ENCODE measurements around the gene MITF.
A peak's percentile ranks its signal among the peaks of the same experiment; 100 is the strongest.

Gene MITF

DNA sequence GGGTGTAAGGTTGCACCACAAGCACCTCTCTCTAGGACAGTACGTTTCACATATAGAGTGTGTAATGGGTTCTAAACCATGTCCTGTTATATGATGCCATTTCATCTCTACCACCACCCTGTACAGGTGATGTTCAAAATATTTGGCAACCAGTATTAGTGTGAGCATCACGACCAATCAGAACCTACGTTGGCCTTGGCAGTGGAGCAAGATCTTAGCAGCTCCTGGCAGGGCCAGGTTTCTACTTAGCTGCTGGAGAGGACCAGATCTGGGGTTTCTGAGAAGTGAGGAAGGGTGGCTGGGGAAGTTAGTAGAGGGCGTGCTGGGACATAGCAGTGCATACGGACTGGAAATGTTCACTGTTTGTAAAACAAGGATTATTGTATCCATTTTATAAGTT is 23.1 kb upstream of the MITF start:
- no peak for TF ChIP-seq GATA1 (IDR thresholded peaks at IDR 0.05; ENCODE audit: low read depth, low read length)
- TF ChIP-seq POLR2A (IDR thresholded peaks at IDR 0.05; ENCODE audit: low read length) = no peak
- DNase-seq = no peak

GRCh38 chr3:69718866-69719586 is 20.2 kb upstream of the MITF start:
- TF ChIP-seq GATA1 (IDR thresholded peaks at IDR 0.05; ENCODE audit: low read depth, low read length) (no peak), POLR2A (IDR thresholded peaks at IDR 0.05; ENCODE audit: low read length) (no peak)
- peak; percentile 20 to 76 for DNase-seq

GRCh38 chr3:69719587-69720122 is 19.6 kb upstream of the MITF start:
- TF ChIP-seq POLR2A (IDR thresholded peaks at IDR 0.05; ENCODE audit: low read length) = no peak
- TF ChIP-seq GATA1 (IDR thresholded peaks at IDR 0.05; ENCODE audit: low read depth, low read length) = no peak
- DNase-seq = no peak

GRCh38 chr3:69720824-69721223 is 18.4 kb upstream of the MITF start:
- DNase-seq = no peak
- TF ChIP-seq POLR2A (IDR thresholded peaks at IDR 0.05; ENCODE audit: low read length) (no peak), GATA1 (IDR thresholded peaks at IDR 0.05; ENCODE audit: low read depth, low read length) (no peak)

DNA sequence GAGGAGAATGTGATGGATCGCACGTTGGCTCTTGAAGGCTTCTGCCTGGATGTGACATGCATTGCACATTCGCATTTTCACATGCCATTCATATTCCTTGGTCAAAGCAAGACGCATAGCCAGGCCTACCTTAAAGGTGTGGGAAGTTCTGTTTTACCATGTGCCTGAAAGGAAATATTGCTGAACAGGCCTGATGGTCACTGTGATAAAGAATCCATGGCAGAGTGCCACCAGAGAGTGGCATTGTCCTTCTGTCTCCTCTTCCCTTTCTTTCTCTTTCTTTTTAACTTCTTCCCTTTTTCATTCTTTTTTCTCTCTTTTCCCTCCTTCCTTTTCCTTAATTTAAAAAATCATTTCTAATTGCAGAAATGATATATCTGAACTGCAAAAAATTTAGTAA is 15.9 kb upstream of the MITF start:
- TF ChIP-seq POLR2A (IDR thresholded peaks at IDR 0.05; ENCODE audit: low read length) (no peak), GATA1 (IDR thresholded peaks at IDR 0.05; ENCODE audit: low read depth, low read length) (no peak)
- DNase-seq = peak; percentile 24 to 44

- no peak for TF ChIP-seq GATA1 (IDR thresholded peaks at IDR 0.05; ENCODE audit: low read depth, low read length)
- peak; percentile 10 for TF ChIP-seq POLR2A (IDR thresholded peaks at IDR 0.05; ENCODE audit: low read length)
- DNase-seq = peak; percentile 83 to 95
Observed at GRCh38 chr3:69724722-69725435, 14.4 kb upstream of the MITF start.

- TF ChIP-seq POLR2A (IDR thresholded peaks at IDR 0.05; ENCODE audit: low read length) = no peak
- no peak for TF ChIP-seq GATA1 (IDR thresholded peaks at IDR 0.05; ENCODE audit: low read depth, low read length)
- DNase-seq = no peak
Observed at GRCh38 chr3:69725994-69726571, 13.2 kb upstream of the MITF start.

GRCh38 chr3:69729147-69729919 is 9.9 kb upstream of the MITF start:
- TF ChIP-seq GATA1 (IDR thresholded peaks at IDR 0.05; ENCODE audit: low read depth, low read length) (no peak), POLR2A (IDR thresholded peaks at IDR 0.05; ENCODE audit: low read length) (no peak)
- no peak for DNase-seq

GRCh38 chr3:69731080-69731479 is 8.2 kb upstream of the MITF start:
- no peak for DNase-seq
- no peak for TF ChIP-seq POLR2A (IDR thresholded peaks at IDR 0.05; ENCODE audit: low read length)
- no peak for TF ChIP-seq GATA1 (IDR thresholded peaks at IDR 0.05; ENCODE audit: low read depth, low read length)

- DNase-seq = no peak
- TF ChIP-seq GATA1 (IDR thresholded peaks at IDR 0.05; ENCODE audit: low read depth, low read length) = no peak
- TF ChIP-seq POLR2A (IDR thresholded peaks at IDR 0.05; ENCODE audit: low read length) = no peak
Observed at GRCh38 chr3:69735893-69736292, 3.4 kb upstream of the MITF start.

DNA sequence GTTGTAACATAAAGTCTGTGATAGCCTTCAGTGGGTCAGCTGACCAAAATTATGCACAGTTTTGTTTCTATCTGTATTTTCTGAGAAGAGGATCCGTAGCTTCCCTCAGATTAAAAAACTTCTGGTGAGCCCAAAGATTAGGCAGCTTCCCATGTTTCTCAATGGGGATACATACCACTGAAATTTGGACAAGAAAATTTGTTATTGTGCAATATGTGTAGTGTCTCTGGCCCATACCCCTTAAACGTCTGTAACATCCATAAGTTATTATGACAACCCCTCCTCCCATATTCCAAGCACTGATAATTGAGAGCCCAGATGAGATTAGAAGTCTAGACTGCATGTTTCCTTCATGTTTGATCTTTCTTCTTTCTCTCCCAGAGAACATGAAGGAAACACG is 1.9 kb upstream of the MITF start:
- DNase-seq = no peak
- no peak for TF ChIP-seq GATA1 (IDR thresholded peaks at IDR 0.05; ENCODE audit: low read depth, low read length)
- no peak for TF ChIP-seq POLR2A (IDR thresholded peaks at IDR 0.05; ENCODE audit: low read length)

- peak; percentile 26 to 33 for DNase-seq
- TF ChIP-seq GATA1 (IDR thresholded peaks at IDR 0.05; ENCODE audit: low read depth, low read length) (no peak), POLR2A (IDR thresholded peaks at IDR 0.05; ENCODE audit: low read length) (no peak)
Observed at GRCh38 chr3:69738315-69738714, 949 bp upstream of the MITF start.

GRCh38 chr3:69738859-69739203 is 433 bp upstream of the MITF start:
- TF ChIP-seq POLR2A (IDR thresholded peaks at IDR 0.05; ENCODE audit: low read length) (no peak), GATA1 (IDR thresholded peaks at IDR 0.05; ENCODE audit: low read depth, low read length) (no peak)
- no peak for DNase-seq
